WTC11 (cell line): Measurements from ENCODE around the gene ASL. TPM values are rescaled to one million over a fixed set of nuclear protein-coding genes. Genes with fewer than 3 reads are reported as not detected.
"Not testable (repeated sequence)": the region's sequence is repeated elsewhere in the genome, so short reads cannot be mapped to it uniquely, and the experiment has no call there.

Experiments
- ATAC-seq: fragments of 200-7000 bp; cut with Tn5 transposase; 2 replicates; pipeline ENCODE4 v1.10.0; 2021; ENCODE audit warnings: mild to moderate bottlenecking, moderate library complexity
- CTCF ChIA-PET: fragments of 300-600 bp; sonication (Branson Sonifier 250); formaldehyde crosslinking; loops from one replicate; lab custom pipeline; 2021; ENCODE audit warnings: antibody characterized with exemption; lab: Charles Lee
- POLR2A ChIA-PET: fragments of 350-600 bp; sonication (Branson Sonifier 250); formaldehyde crosslinking; loops from one replicate; lab custom pipeline; 2021; ENCODE audit warnings: antibody characterized with exemption; lab: Charles Lee
- DNase-seq: peaks from one replicate; pipeline ENCODE4 v3.0.0; 2021; ENCODE audit warnings: low spot score
- H3K27ac Mint-ChIP-seq: 2 replicates; pipeline ENCODE4 v1.8.0; 2021; ENCODE audit warnings: mixed read lengths
- H3K27me3 Mint-ChIP-seq: 2 replicates; pipeline ENCODE4 v1.8.0; 2021; ENCODE audit warnings: low read depth, mild to moderate bottlenecking, moderate library complexity, mixed read lengths
- H3K36me3 Mint-ChIP-seq: 2 replicates; pipeline ENCODE4 v1.8.0; 2021; ENCODE audit warnings: mixed read lengths
- H3K4me1 Mint-ChIP-seq: 2 replicates; pipeline ENCODE4 v1.8.0; 2022; ENCODE audit warnings: mixed read lengths
- H3K4me3 Mint-ChIP-seq: 2 replicates; pipeline ENCODE4 v1.8.0; 2021; ENCODE audit warnings: mild to moderate bottlenecking, moderate library complexity, mixed read lengths
- H3K9me3 Mint-ChIP-seq: 2 replicates; pipeline ENCODE4 v1.8.0; 2021; ENCODE audit warnings: mixed read lengths
- ATF1 ChIP-seq: sonication (generic); formaldehyde crosslinking; IDR thresholded peaks from 2 replicates; pipeline ENCODE4 v1.8.1; 2023; ENCODE audit warnings: mild to moderate bottlenecking, moderate library complexity, missing genetic modification reagents
- CBFB ChIP-seq: sonication (generic); formaldehyde crosslinking; IDR thresholded peaks from 2 replicates; pipeline ENCODE4 v1.8.1; 2022; ENCODE audit warnings: mild to moderate bottlenecking, low read depth, missing genetic modification reagents
- CREM ChIP-seq: sonication (generic); formaldehyde crosslinking; IDR thresholded peaks from 2 replicates; pipeline ENCODE4 v1.8.1; 2022; ENCODE audit warnings: mild to moderate bottlenecking, missing genetic modification reagents, moderate library complexity
- FOXK1 ChIP-seq: sonication (generic); formaldehyde crosslinking; IDR thresholded peaks from 2 replicates; pipeline ENCODE4 v1.8.0; 2022; ENCODE audit warnings: mild to moderate bottlenecking, moderate library complexity, missing genetic modification reagents
- GTF2I ChIP-seq: fragments of 250-450 bp; sonication (Bioruptor Pico); conservative IDR thresholded peaks from 2 replicates; pipeline ENCODE4 v1.4.0; 2021; ENCODE audit warnings: mild to moderate bottlenecking
- IRF2 ChIP-seq: sonication (generic); formaldehyde crosslinking; IDR thresholded peaks from 2 replicates; pipeline ENCODE4 v1.8.0; 2022; ENCODE audit warnings: low read depth, missing genetic modification reagents, borderline replicate concordance
- MXD4 ChIP-seq: fragments of 250-450 bp; sonication (Bioruptor Pico); IDR thresholded peaks from 2 replicates; pipeline ENCODE4 v1.8.0; 2021; ENCODE audit warnings: mild to moderate bottlenecking, moderate library complexity, borderline replicate concordance
- NFYB ChIP-seq: sonication (generic); formaldehyde crosslinking; conservative IDR thresholded peaks from 2 replicates; pipeline ENCODE4 v1.8.0; 2022; ENCODE audit warnings: low read depth, missing genetic modification reagents
- OVOL2 ChIP-seq: fragments of 250-450 bp; sonication (Bioruptor Pico); IDR thresholded peaks from 2 replicates; pipeline ENCODE4 v1.9.0; 2021; ENCODE audit warnings: mild to moderate bottlenecking, borderline replicate concordance
- RORB ChIP-seq: fragments of 250-450 bp; sonication (Bioruptor Pico); IDR thresholded peaks from 2 replicates; pipeline ENCODE4 v1.9.0; 2021; ENCODE audit warnings: mild to moderate bottlenecking
- ZNF416 ChIP-seq: fragments of 250-450 bp; sonication (Bioruptor Pico); IDR thresholded peaks from 2 replicates; pipeline ENCODE4 v1.9.0; 2021; ENCODE audit warnings: mild to moderate bottlenecking, inconsistent platforms
- total RNA-seq: library from RNA; stranded (reverse); gene quantifications from 3 replicates; pipeline ENCODE4 v1.2.3, GENCODE V29; 2021
- TF ChIP-seq, protein P1 (sequence below): sonication (generic); formaldehyde crosslinking; conservative IDR thresholded peaks from 2 replicates; pipeline ENCODE4 v1.8.1; 2023; ENCODE audit warnings: mild to moderate bottlenecking, low read depth, missing genetic modification reagents, moderate library complexity
- TF ChIP-seq, protein P2 (sequence below): sonication (generic); formaldehyde crosslinking; IDR thresholded peaks from 2 replicates; pipeline ENCODE4 v1.8.0; 2023; ENCODE audit warnings: missing genetic modification reagents, mild to moderate bottlenecking, borderline replicate concordance
- TF ChIP-seq, protein P3 (sequence below): sonication (generic); formaldehyde crosslinking; IDR thresholded peaks from 2 replicates; pipeline ENCODE4 v1.8.1; 2023; ENCODE audit warnings: mild to moderate bottlenecking, missing genetic modification reagents, moderate library complexity
- TF ChIP-seq, protein P4 (sequence below): sonication (generic); formaldehyde crosslinking; IDR thresholded peaks from 2 replicates; pipeline ENCODE4 v1.8.1; 2023; ENCODE audit warnings: mild to moderate bottlenecking, missing genetic modification reagents
- TF ChIP-seq, protein P5 (sequence below): sonication (generic); formaldehyde crosslinking; IDR thresholded peaks from 2 replicates; pipeline ENCODE4 v1.8.0; 2022; ENCODE audit warnings: mild to moderate bottlenecking, missing genetic modification reagents

ASL gene
- total RNA-seq, 1 experiment from 2014 or later, result 31.9 TPM

DNA sequence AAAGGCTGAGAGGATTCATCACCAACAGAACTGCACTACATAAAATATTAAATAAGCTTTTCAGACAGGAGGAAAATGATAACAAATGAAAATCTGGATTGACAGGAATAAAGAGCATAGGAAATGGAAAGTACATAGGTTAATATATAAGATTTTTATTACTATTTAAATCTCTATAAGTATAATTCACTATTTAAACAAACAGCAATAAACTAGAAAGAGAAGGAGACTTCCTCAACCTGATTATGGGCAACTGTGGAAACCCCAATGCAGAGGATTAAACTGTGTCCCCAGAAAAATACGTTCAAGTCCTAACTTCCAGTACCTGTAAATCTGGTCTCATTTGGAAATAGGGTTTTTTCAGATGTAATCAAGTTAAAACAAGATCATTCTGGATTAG, 14.8 kb upstream of the ASL start:
- no peak overlapping the region for H3K27ac Mint-ChIP-seq
- ChIA-PET POLR2A (no interaction called here), CTCF (no interaction called here)
- H3K36me3 Mint-ChIP-seq, result no peaks in the 10 kb centered on the region
- no peak overlapping the region for H3K4me3 Mint-ChIP-seq
- ATAC-seq (no peak), DNase-seq (no peak)
- H3K27me3 Mint-ChIP-seq, result no peaks in the 10 kb centered on the region; the same call in 1 of the 2 replicates
- TF ChIP-seq RORB (CRISPR knock-in tag), result no peak
- TF ChIP-seq GTF2I (CRISPR knock-in tag), result no peak
- TF ChIP-seq, protein P1, sequence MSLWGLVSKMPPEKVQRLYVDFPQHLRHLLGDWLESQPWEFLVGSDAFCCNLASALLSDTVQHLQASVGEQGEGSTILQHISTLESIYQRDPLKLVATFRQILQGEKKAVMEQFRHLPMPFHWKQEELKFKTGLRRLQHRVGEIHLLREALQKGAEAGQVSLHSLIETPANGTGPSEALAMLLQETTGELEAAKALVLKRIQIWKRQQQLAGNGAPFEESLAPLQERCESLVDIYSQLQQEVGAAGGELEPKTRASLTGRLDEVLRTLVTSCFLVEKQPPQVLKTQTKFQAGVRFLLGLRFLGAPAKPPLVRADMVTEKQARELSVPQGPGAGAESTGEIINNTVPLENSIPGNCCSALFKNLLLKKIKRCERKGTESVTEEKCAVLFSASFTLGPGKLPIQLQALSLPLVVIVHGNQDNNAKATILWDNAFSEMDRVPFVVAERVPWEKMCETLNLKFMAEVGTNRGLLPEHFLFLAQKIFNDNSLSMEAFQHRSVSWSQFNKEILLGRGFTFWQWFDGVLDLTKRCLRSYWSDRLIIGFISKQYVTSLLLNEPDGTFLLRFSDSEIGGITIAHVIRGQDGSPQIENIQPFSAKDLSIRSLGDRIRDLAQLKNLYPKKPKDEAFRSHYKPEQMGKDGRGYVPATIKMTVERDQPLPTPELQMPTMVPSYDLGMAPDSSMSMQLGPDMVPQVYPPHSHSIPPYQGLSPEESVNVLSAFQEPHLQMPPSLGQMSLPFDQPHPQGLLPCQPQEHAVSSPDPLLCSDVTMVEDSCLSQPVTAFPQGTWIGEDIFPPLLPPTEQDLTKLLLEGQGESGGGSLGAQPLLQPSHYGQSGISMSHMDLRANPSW (CRISPR knock-in tag), result no peak
- H3K9me3 Mint-ChIP-seq, result peaks cover 9% of the 10 kb centered on the region
- no peaks in the 10 kb centered on the region for H3K4me1 Mint-ChIP-seq

DNA sequence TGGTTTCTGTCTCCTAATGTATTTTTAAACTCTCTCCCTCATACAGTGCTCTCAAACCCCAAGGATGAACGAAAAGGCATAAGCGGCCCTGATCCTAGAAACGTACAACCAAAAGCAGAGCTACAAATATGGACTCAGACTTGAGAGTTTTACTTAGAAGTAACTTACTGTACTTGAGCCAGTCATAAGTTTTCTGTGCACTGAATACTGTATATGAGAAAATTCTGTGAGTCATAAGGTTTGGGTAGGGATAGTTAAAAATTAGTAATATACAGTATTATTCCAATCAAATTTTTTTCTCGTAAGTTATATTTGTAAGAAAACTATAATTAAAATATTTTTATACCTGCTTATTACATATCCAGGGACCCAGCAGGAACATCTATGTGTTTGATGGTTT, 5.9 kb upstream of the ASL start:
- no peak for TF ChIP-seq CBFB (CRISPR knock-in tag)
- TF ChIP-seq, protein P2, sequence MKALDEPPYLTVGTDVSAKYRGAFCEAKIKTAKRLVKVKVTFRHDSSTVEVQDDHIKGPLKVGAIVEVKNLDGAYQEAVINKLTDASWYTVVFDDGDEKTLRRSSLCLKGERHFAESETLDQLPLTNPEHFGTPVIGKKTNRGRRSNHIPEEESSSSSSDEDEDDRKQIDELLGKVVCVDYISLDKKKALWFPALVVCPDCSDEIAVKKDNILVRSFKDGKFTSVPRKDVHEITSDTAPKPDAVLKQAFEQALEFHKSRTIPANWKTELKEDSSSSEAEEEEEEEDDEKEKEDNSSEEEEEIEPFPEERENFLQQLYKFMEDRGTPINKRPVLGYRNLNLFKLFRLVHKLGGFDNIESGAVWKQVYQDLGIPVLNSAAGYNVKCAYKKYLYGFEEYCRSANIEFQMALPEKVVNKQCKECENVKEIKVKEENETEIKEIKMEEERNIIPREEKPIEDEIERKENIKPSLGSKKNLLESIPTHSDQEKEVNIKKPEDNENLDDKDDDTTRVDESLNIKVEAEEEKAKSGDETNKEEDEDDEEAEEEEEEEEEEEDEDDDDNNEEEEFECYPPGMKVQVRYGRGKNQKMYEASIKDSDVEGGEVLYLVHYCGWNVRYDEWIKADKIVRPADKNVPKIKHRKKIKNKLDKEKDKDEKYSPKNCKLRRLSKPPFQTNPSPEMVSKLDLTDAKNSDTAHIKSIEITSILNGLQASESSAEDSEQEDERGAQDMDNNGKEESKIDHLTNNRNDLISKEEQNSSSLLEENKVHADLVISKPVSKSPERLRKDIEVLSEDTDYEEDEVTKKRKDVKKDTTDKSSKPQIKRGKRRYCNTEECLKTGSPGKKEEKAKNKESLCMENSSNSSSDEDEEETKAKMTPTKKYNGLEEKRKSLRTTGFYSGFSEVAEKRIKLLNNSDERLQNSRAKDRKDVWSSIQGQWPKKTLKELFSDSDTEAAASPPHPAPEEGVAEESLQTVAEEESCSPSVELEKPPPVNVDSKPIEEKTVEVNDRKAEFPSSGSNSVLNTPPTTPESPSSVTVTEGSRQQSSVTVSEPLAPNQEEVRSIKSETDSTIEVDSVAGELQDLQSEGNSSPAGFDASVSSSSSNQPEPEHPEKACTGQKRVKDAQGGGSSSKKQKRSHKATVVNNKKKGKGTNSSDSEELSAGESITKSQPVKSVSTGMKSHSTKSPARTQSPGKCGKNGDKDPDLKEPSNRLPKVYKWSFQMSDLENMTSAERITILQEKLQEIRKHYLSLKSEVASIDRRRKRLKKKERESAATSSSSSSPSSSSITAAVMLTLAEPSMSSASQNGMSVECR (CRISPR knock-in tag), result no peak
- TF ChIP-seq, protein P3, sequence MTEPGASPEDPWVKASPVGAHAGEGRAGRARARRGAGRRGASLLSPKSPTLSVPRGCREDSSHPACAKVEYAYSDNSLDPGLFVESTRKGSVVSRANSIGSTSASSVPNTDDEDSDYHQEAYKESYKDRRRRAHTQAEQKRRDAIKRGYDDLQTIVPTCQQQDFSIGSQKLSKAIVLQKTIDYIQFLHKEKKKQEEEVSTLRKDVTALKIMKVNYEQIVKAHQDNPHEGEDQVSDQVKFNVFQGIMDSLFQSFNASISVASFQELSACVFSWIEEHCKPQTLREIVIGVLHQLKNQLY (CRISPR knock-in tag), result no peak
- no peak for TF ChIP-seq IRF2
- TF ChIP-seq, protein P4, sequence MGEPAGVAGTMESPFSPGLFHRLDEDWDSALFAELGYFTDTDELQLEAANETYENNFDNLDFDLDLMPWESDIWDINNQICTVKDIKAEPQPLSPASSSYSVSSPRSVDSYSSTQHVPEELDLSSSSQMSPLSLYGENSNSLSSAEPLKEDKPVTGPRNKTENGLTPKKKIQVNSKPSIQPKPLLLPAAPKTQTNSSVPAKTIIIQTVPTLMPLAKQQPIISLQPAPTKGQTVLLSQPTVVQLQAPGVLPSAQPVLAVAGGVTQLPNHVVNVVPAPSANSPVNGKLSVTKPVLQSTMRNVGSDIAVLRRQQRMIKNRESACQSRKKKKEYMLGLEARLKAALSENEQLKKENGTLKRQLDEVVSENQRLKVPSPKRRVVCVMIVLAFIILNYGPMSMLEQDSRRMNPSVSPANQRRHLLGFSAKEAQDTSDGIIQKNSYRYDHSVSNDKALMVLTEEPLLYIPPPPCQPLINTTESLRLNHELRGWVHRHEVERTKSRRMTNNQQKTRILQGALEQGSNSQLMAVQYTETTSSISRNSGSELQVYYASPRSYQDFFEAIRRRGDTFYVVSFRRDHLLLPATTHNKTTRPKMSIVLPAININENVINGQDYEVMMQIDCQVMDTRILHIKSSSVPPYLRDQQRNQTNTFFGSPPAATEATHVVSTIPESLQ (CRISPR knock-in tag), result no peak
- TF ChIP-seq FOXK1 (CRISPR knock-in tag), result no peak
- no peak for TF ChIP-seq ATF1 (CRISPR knock-in tag)
- no peak for TF ChIP-seq ZNF416 (CRISPR knock-in tag)
- ChIA-PET CTCF (no interaction called here), POLR2A (no interaction called here)
- H3K4me1 Mint-ChIP-seq, result no peaks in the 10 kb centered on the region
- ATAC-seq (no peak), DNase-seq (no peak)
- H3K9me3 Mint-ChIP-seq, result peaks cover 8% of the 10 kb centered on the region
- no peak overlapping the region for H3K27ac Mint-ChIP-seq
- no peak overlapping the region for H3K4me3 Mint-ChIP-seq
- peaks cover 2% of the 10 kb centered on the region; the same call in 1 of the 2 replicates for H3K27me3 Mint-ChIP-seq
- no peaks in the 10 kb centered on the region for H3K36me3 Mint-ChIP-seq

DNA sequence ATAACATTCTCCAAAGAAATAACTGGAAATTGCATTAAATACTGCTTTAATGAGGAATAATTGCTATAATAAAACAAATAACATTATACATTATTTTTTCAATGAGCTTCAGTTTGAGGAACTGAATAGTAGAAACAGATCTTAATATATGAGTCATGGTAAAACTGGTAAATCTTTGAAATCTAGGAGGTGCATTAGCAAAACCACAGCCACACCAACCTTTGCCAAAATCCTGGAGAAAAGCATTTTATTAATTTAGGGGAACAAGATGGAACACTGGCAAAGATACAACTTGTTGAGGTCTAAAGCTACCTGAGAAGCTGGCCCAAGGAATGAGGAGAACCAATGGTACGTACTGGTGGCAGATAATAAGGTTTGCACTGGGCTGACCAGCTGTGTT, 5.4 kb upstream of the ASL start:
- H3K4me1 Mint-ChIP-seq, result 0 out of 2 replicates have a peak, but pooled peaks cover under 1% of the 10 kb centered on the region
- ChIA-PET CTCF (no interaction called here), POLR2A (no interaction called here)
- H3K27me3 Mint-ChIP-seq, result peaks cover 4% of the 10 kb centered on the region; the same call in 1 of the 2 replicates
- no peaks in the 10 kb centered on the region for H3K36me3 Mint-ChIP-seq
- no peak overlapping the region for H3K27ac Mint-ChIP-seq
- TF ChIP-seq CREM (CRISPR knock-in tag), result no peak
- no peak for TF ChIP-seq MXD4 (CRISPR knock-in tag)
- TF ChIP-seq, protein P5, sequence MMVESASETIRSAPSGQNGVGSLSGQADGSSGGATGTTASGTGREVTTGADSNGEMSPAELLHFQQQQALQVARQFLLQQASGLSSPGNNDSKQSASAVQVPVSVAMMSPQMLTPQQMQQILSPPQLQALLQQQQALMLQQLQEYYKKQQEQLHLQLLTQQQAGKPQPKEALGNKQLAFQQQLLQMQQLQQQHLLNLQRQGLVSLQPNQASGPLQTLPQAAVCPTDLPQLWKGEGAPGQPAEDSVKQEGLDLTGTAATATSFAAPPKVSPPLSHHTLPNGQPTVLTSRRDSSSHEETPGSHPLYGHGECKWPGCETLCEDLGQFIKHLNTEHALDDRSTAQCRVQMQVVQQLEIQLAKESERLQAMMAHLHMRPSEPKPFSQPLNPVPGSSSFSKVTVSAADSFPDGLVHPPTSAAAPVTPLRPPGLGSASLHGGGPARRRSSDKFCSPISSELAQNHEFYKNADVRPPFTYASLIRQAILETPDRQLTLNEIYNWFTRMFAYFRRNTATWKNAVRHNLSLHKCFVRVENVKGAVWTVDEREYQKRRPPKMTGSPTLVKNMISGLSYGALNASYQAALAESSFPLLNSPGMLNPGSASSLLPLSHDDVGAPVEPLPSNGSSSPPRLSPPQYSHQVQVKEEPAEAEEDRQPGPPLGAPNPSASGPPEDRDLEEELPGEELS (CRISPR knock-in tag), result no peak
- no peak for TF ChIP-seq NFYB (CRISPR knock-in tag)
- no peak for TF ChIP-seq RORB (CRISPR knock-in tag)
- TF ChIP-seq OVOL2 (CRISPR knock-in tag), result no peak
- H3K9me3 Mint-ChIP-seq, result peaks cover 8% of the 10 kb centered on the region
- H3K4me3 Mint-ChIP-seq, result no peak overlapping the region
- ATAC-seq (no peak), DNase-seq (no peak)

DNA sequence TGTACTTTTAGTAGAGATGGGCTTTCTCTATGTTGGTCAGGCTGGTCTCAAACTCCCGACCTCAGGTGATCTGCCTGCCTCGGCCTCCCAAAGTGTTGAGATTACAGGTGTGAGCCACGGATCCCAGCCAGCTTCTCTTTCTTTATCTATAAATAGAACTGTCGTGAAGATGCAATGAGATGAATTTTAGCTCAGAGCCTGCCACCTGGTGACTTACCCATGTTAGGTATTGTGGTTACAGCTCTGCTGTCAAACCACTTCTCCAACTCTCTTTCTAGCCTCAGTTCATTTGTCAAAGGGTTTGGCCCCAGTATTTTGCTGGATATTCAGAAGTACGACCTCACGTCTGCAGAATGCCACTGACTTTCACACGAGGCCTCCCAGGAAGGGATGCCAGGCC, 3.4 kb upstream of the ASL start:
- H3K27me3 Mint-ChIP-seq, H3K4me3 Mint-ChIP-seq, DNase-seq, H3K36me3 Mint-ChIP-seq, H3K27ac Mint-ChIP-seq, H3K9me3 Mint-ChIP-seq, ATAC-seq, H3K4me1 Mint-ChIP-seq: not testable (repeated sequence)
- ChIA-PET CTCF (interaction anchor here (0.7 kb wide), 1 partner anchor 41 kb away, joined by 6 read pairs; no protein-coding TSS in a partner anchor), POLR2A (interaction anchor here (0.6 kb wide), 1 partner anchor 21 kb away, joined by 7 read pairs; no protein-coding TSS in a partner anchor)
